ENCODE results near the gene SLC22A23. TPM values are rescaled to one million over a fixed set of nuclear protein-coding genes. Genes with fewer than 3 reads are reported as not detected.

Gene SLC22A23
- total and polyA plus RNA-seq, 2 of the 4 experiments (the other 2 are of a cell fraction) = 0.72 to 1.6 TPM

DNA sequence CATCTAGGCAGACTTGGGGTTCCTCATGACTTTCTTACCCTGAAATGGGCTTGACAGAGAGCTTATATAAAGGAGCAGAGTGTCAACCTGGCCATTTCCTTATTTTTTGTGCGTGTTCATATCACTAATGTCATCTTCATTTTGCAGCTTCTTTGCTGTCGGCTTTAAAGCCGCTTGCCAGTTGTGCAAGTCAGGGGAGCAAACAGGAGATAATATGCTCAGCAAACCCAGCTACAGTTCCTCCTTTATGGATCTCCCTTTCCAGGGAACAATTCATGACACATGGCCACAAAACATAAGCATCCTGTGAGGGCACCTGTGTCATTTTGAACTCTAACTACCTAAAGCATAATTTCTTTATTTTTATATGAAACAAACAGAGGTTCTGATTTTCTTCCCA lies 222.9 kb downstream of the SLC22A23 start:
- no TSS peak for BruUV-seq (replicated peaks)
- ChIA-PET POLR2A (ENCODE audit: unreplicated experiment) (no interaction called here), CTCF (no interaction called here)
- dilution Hi-C loops (cut with HindIII; ENCODE audit: low sequenced_read_pairs, unreplicated experiment) (no loop called here), in situ Hi-C loops (cut with MboI; ENCODE audit: low sequenced_read_pairs) (no loop called here), intact Hi-C loops (cut with micrococcal nuclease) (no loop called here)
- TF ChIP-seq MAZ (IDR thresholded peaks at IDR 0.05; ENCODE audit: borderline replicate concordance, low read depth, low read length) (no peak), CHD1 (IDR thresholded peaks at IDR 0.05; ENCODE audit: low read depth, low read length) (no peak)
- TF ChIP-seq, protein P1, sequence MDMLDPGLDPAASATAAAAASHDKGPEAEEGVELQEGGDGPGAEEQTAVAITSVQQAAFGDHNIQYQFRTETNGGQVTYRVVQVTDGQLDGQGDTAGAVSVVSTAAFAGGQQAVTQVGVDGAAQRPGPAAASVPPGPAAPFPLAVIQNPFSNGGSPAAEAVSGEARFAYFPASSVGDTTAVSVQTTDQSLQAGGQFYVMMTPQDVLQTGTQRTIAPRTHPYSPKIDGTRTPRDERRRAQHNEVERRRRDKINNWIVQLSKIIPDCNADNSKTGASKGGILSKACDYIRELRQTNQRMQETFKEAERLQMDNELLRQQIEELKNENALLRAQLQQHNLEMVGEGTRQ (IDR thresholded peaks at IDR 0.05; ENCODE audit: low read depth, low read length) = no peak
- no peaks in the 10 kb centered on the region for H3K36me3 ChIP-seq (ENCODE audit: control insufficient read depth, insufficient read depth, low read length)
- H2BK5ac ChIP-seq (ENCODE audit: low read depth, low read length, poor library complexity, severe bottlenecking) = no peak overlapping the region
- no peak overlapping the region for H3K9ac ChIP-seq (ENCODE audit: low read depth, low read length)
- H4K8ac ChIP-seq (ENCODE audit: low read depth in 2 of 2, low read length in 2 of 2) = no peak overlapping the region
- H3K23ac ChIP-seq (ENCODE audit: low read depth, low read length) = no peak overlapping the region
- DNase-seq = no peak
- H3K4me3 ChIP-seq (ENCODE audit: insufficient read depth, low read depth, low read length) = no peak overlapping the region
- H2AK9ac ChIP-seq (replicated peaks; ENCODE audit: low read depth, low read length, poor library complexity) = no peak overlapping the region
- ATAC-seq (ENCODE audit: low read depth) = no peak
- H3K4me2 ChIP-seq (ENCODE audit: low read depth, low read length) = no peak overlapping the region
- H2AFZ ChIP-seq (replicated peaks; ENCODE audit: low read length, poor library complexity) = no peak overlapping the region
- H4K91ac ChIP-seq (ENCODE audit: insufficient read depth, low read depth, low read length) = no peak overlapping the region
- no peak overlapping the region for H3K27ac ChIP-seq (ENCODE audit: insufficient read depth, low read length)
- H2AK5ac ChIP-seq (ENCODE audit: low read depth, low read length) = no peak overlapping the region
- peaks cover 20% of the 10 kb centered on the region for H3K27me3 ChIP-seq (ENCODE audit: control insufficient read depth, insufficient read depth, low read length)
- no peaks in the 10 kb centered on the region for H3K79me1 ChIP-seq (ENCODE audit: low read depth in 1 of 2, low read length in 2 of 2)
- no peaks in the 10 kb centered on the region for H4K20me1 ChIP-seq (ENCODE audit: insufficient read depth, low read length)
- no peak overlapping the region for H3K18ac ChIP-seq (ENCODE audit: low read depth, low read length)
- no peak overlapping the region for H3K14ac ChIP-seq (replicated peaks; ENCODE audit: low read depth, low read length)
- H2BK120ac ChIP-seq (ENCODE audit: low read depth, low read length) = no peak overlapping the region
- 0 out of 2 replicates have a peak, but pooled peaks cover 3% of the 10 kb centered on the region for H3K9me1 ChIP-seq (ENCODE audit: insufficient read depth, low read length)
- no peak overlapping the region for H3K4ac ChIP-seq (ENCODE audit: low read depth, low read length)
- H3K56ac ChIP-seq (ENCODE audit: extremely low read depth, insufficient read depth, low read length) = no peak overlapping the region
- H4K5ac ChIP-seq (ENCODE audit: low read depth, low read length) = no peak overlapping the region
- peaks cover 2% of the 10 kb centered on the region; the same call in 1 of the 2 replicates for H3K9me3 ChIP-seq (ENCODE audit: control insufficient read depth, insufficient read depth, low read length)
- peaks cover 3% of the 10 kb centered on the region; the same call in 1 of the 2 replicates for H3K4me1 ChIP-seq (ENCODE audit: control insufficient read depth, insufficient read depth, low read length)
- 100% methylated on average over 2 of the region's 3 CpGs; no CpG with 5 or more reads in 1 of the 2 experiments for WGBS, 2 experiments (ENCODE audit: extremely low coverage in 2 of 2, insufficient read length in 1 of 2)
- no peak overlapping the region for H2BK20ac ChIP-seq (ENCODE audit: low read depth, low read length)
- no peak overlapping the region for H2BK15ac ChIP-seq (ENCODE audit: low read depth, low read length)
